WTC11 (cell line): ENCODE data around the gene KLK13. TPM values are rescaled to one million over a fixed set of nuclear protein-coding genes. Genes with fewer than 3 reads are reported as not detected.

Experiments used
- ATAC-seq: fragments of 200-7000 bp; cut with Tn5 transposase; 2 replicates; pipeline ENCODE4 v1.10.0; 2021; ENCODE audit warnings: mild to moderate bottlenecking, moderate library complexity
- CTCF ChIA-PET: fragments of 300-600 bp; sonication (Branson Sonifier 250); formaldehyde crosslinking; loops from one replicate; lab custom pipeline; 2021; ENCODE audit warnings: antibody characterized with exemption; lab: Charles Lee
- POLR2A ChIA-PET: fragments of 350-600 bp; sonication (Branson Sonifier 250); formaldehyde crosslinking; loops from one replicate; lab custom pipeline; 2021; ENCODE audit warnings: antibody characterized with exemption; lab: Charles Lee
- DNase-seq: peaks from one replicate; pipeline ENCODE4 v3.0.0; 2021; ENCODE audit warnings: low spot score
- H3K27ac Mint-ChIP-seq: 2 replicates; pipeline ENCODE4 v1.8.0; 2021; ENCODE audit warnings: mixed read lengths
- H3K27me3 Mint-ChIP-seq: 2 replicates; pipeline ENCODE4 v1.8.0; 2021; ENCODE audit warnings: low read depth, mild to moderate bottlenecking, moderate library complexity, mixed read lengths
- H3K36me3 Mint-ChIP-seq: 2 replicates; pipeline ENCODE4 v1.8.0; 2021; ENCODE audit warnings: mixed read lengths
- H3K4me1 Mint-ChIP-seq: 2 replicates; pipeline ENCODE4 v1.8.0; 2022; ENCODE audit warnings: mixed read lengths
- H3K4me3 Mint-ChIP-seq: 2 replicates; pipeline ENCODE4 v1.8.0; 2021; ENCODE audit warnings: mild to moderate bottlenecking, moderate library complexity, mixed read lengths
- H3K9me3 Mint-ChIP-seq: 2 replicates; pipeline ENCODE4 v1.8.0; 2021; ENCODE audit warnings: mixed read lengths
- CTCF ChIP-seq: fragments of 200-600 bp; IDR thresholded peaks from 2 replicates; pipeline ENCODE4 v1.8.0; 2022; ENCODE audit warnings: antibody characterized with exemption
- FOXK1 ChIP-seq: sonication (generic); formaldehyde crosslinking; IDR thresholded peaks from 2 replicates; pipeline ENCODE4 v1.8.0; 2022; ENCODE audit warnings: mild to moderate bottlenecking, moderate library complexity, missing genetic modification reagents
- FOXP1 ChIP-seq: sonication (generic); formaldehyde crosslinking; IDR thresholded peaks from 2 replicates; pipeline ENCODE4 v1.8.0; 2022; ENCODE audit warnings: missing genetic modification reagents, mild to moderate bottlenecking, moderate library complexity, borderline replicate concordance
- GABPB1 ChIP-seq: sonication (generic); formaldehyde crosslinking; IDR thresholded peaks from 2 replicates; pipeline ENCODE4 v1.8.1; 2023; ENCODE audit warnings: mild to moderate bottlenecking, missing genetic modification reagents
- HMGA2 ChIP-seq: fragments of 250-450 bp; sonication (Bioruptor Pico); IDR thresholded peaks from 2 replicates; pipeline ENCODE4 v1.4.0; 2021; ENCODE audit warnings: mild to moderate bottlenecking, moderate library complexity
- MXD4 ChIP-seq: fragments of 250-450 bp; sonication (Bioruptor Pico); IDR thresholded peaks from 2 replicates; pipeline ENCODE4 v1.8.0; 2021; ENCODE audit warnings: mild to moderate bottlenecking, moderate library complexity, borderline replicate concordance
- OVOL2 ChIP-seq: fragments of 250-450 bp; sonication (Bioruptor Pico); IDR thresholded peaks from 2 replicates; pipeline ENCODE4 v1.9.0; 2021; ENCODE audit warnings: mild to moderate bottlenecking, borderline replicate concordance
- PRDM15 ChIP-seq: sonication (generic); formaldehyde crosslinking; IDR thresholded peaks from 2 replicates; pipeline ENCODE4 v1.8.0; 2022; ENCODE audit warnings: missing genetic modification reagents
- PREB ChIP-seq: sonication (generic); formaldehyde crosslinking; IDR thresholded peaks from 2 replicates; pipeline ENCODE4 v1.8.1; 2022; ENCODE audit warnings: mild to moderate bottlenecking, missing genetic modification reagents, moderate library complexity, borderline replicate concordance
- TEAD1 ChIP-seq: sonication (generic); formaldehyde crosslinking; IDR thresholded peaks from 2 replicates; pipeline ENCODE4 v1.8.0; 2022; ENCODE audit warnings: mild to moderate bottlenecking, missing genetic modification reagents
- total RNA-seq: library from RNA; stranded (reverse); gene quantifications from 3 replicates; pipeline ENCODE4 v1.2.3, GENCODE V29; 2021
- TF ChIP-seq, protein P1 (sequence below): sonication (generic); formaldehyde crosslinking; IDR thresholded peaks from 2 replicates; pipeline ENCODE4 v1.8.1; 2023; ENCODE audit warnings: mild to moderate bottlenecking, missing genetic modification reagents
- TF ChIP-seq, protein P2 (sequence below): sonication (generic); formaldehyde crosslinking; IDR thresholded peaks from 2 replicates; pipeline ENCODE4 v1.8.0; 2022; ENCODE audit warnings: mild to moderate bottlenecking, missing genetic modification reagents
- TF ChIP-seq, protein P3 (sequence below): sonication (generic); formaldehyde crosslinking; conservative IDR thresholded peaks from 2 replicates; pipeline ENCODE4 v1.8.1; 2023; ENCODE audit warnings: mild to moderate bottlenecking, low read depth, missing genetic modification reagents, moderate library complexity

Gene KLK13
- total RNA-seq, 1 experiment from 2014 or later, result 3.1 TPM

DNA sequence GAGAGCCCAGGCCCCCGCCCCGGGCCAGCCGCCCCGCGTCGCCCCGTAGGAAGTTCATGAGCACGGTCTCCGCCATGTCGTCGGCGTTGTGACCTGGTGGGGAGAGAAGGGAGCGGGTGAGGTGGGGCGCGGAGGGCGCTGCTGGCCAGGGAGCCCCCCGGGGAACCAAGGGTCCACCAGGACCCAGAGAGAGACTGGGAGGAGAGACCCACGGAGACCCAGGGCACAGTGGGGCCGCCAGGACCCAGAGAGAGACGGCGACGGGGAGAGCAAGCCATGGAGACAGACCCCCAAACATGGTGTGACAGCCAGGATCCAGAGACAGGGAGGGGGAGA is 34.1 kb upstream of the KLK13 start (continued):
- TF ChIP-seq PREB (CRISPR knock-in tag) (no peak), PRDM15 (CRISPR knock-in tag) (no peak), MXD4 (CRISPR knock-in tag) (no peak), OVOL2 (CRISPR knock-in tag) (no peak), FOXK1 (no peak), FOXP1 (CRISPR knock-in tag) (no peak), CTCF (no peak), HMGA2 (CRISPR knock-in tag) (no peak), TEAD1 (no peak)
- TF ChIP-seq, protein P1, sequence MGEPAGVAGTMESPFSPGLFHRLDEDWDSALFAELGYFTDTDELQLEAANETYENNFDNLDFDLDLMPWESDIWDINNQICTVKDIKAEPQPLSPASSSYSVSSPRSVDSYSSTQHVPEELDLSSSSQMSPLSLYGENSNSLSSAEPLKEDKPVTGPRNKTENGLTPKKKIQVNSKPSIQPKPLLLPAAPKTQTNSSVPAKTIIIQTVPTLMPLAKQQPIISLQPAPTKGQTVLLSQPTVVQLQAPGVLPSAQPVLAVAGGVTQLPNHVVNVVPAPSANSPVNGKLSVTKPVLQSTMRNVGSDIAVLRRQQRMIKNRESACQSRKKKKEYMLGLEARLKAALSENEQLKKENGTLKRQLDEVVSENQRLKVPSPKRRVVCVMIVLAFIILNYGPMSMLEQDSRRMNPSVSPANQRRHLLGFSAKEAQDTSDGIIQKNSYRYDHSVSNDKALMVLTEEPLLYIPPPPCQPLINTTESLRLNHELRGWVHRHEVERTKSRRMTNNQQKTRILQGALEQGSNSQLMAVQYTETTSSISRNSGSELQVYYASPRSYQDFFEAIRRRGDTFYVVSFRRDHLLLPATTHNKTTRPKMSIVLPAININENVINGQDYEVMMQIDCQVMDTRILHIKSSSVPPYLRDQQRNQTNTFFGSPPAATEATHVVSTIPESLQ (CRISPR knock-in tag), result no peak
- TF ChIP-seq, protein P2, sequence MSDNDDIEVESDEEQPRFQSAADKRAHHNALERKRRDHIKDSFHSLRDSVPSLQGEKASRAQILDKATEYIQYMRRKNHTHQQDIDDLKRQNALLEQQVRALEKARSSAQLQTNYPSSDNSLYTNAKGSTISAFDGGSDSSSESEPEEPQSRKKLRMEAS, result no peak
- TF ChIP-seq, protein P3, sequence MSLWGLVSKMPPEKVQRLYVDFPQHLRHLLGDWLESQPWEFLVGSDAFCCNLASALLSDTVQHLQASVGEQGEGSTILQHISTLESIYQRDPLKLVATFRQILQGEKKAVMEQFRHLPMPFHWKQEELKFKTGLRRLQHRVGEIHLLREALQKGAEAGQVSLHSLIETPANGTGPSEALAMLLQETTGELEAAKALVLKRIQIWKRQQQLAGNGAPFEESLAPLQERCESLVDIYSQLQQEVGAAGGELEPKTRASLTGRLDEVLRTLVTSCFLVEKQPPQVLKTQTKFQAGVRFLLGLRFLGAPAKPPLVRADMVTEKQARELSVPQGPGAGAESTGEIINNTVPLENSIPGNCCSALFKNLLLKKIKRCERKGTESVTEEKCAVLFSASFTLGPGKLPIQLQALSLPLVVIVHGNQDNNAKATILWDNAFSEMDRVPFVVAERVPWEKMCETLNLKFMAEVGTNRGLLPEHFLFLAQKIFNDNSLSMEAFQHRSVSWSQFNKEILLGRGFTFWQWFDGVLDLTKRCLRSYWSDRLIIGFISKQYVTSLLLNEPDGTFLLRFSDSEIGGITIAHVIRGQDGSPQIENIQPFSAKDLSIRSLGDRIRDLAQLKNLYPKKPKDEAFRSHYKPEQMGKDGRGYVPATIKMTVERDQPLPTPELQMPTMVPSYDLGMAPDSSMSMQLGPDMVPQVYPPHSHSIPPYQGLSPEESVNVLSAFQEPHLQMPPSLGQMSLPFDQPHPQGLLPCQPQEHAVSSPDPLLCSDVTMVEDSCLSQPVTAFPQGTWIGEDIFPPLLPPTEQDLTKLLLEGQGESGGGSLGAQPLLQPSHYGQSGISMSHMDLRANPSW, result no peak

GRCh38 chr19:51098365-51099046 is 33.6 kb upstream of the KLK13 start:
- Mint-ChIP-seq H3K9me3 (no peaks in the 10 kb centered on the region), H3K27ac (no peak overlapping the region), H3K27me3 (no peaks in the 10 kb centered on the region), H3K4me1 (peaks cover 12% of the 10 kb centered on the region), H3K36me3 (peaks cover 7% of the 10 kb centered on the region; the same call in 1 of the 2 replicates), H3K4me3 (no peak overlapping the region)
- POLR2A ChIA-PET, result no interaction called here
- CTCF ChIA-PET, result no interaction called here
- TF ChIP-seq HMGA2 (CRISPR knock-in tag), result no peak
- TF ChIP-seq GABPB1 (CRISPR knock-in tag), result no peak
- no peak for DNase-seq
- ATAC-seq, result no peak; the same call in 1 of the 2 replicates
